IMR-90 (cell line): Measurements from ENCODE around the gene MAGEB3. TPM values are rescaled to one million over a fixed set of nuclear protein-coding genes. Genes with fewer than 3 reads are reported as not detected.

ENCODE experiments used
- ATAC-seq: fragments of 200-7000 bp; cut with Tn5 transposase; 2 replicates; pipeline ENCODE4 v1.9.1; 2020; ENCODE audit warnings: low read depth, mild to moderate bottlenecking, moderate library complexity
- BruUV-seq: library from RNA; stranded (reverse); fragments of 400-500 nt; replicated peaks from 2 replicates; lab custom pipeline; 2021; lab: Mats Ljungman, UMichigan
- CTCF ChIA-PET: fragments of 300-600 bp; formaldehyde crosslinking; extraction: SDS; loops from one replicate; lab custom pipeline; 2021; ENCODE audit warnings: antibody characterized with exemption; lab: Yijun Ruan, JAX
- POLR2A ChIA-PET: fragments of 300-600 bp; sonication (Branson Sonifier 250); formaldehyde crosslinking; loops from one replicate; lab custom pipeline; 2022; ENCODE audit warnings: antibody characterized with exemption; ENCODE audit not compliant: unreplicated experiment; lab: Charles Lee
- DNase-seq: peaks from one replicate; pipeline ENCODE4 v3.0.0; 2013
- H2AFZ ChIP-seq: replicated peaks from 2 replicates; pipeline ENCODE3; 2013; ENCODE audit warnings: low read length, mild to moderate bottlenecking; ENCODE audit not compliant: poor library complexity
- H2AK5ac ChIP-seq: 2 replicates; pipeline ENCODE4 v1.6.1; 2013; ENCODE audit warnings: low read depth, low read length, inconsistent platforms
- H2AK9ac ChIP-seq: replicated peaks from 2 replicates; pipeline ENCODE3; 2013; ENCODE audit warnings: mild to moderate bottlenecking, low read depth, low read length, moderate library complexity; ENCODE audit not compliant: poor library complexity
- H2BK120ac ChIP-seq: 2 replicates; pipeline ENCODE4 v1.6.1; 2013; ENCODE audit warnings: low read depth, low read length, inconsistent platforms
- H2BK15ac ChIP-seq: 3 replicates; pipeline ENCODE4 v1.6.1; 2013; ENCODE audit warnings: low read depth, low read length, inconsistent platforms
- H2BK20ac ChIP-seq: 2 replicates; pipeline ENCODE4 v1.6.1; 2013; ENCODE audit warnings: low read depth, mild to moderate bottlenecking, inconsistent platforms, low read length, moderate library complexity
- H2BK5ac ChIP-seq: 2 replicates; pipeline ENCODE4 v1.6.1; 2013; ENCODE audit warnings: mild to moderate bottlenecking, low read depth, low read length, inconsistent platforms; ENCODE audit not compliant: poor library complexity, severe bottlenecking
- H3K14ac ChIP-seq: replicated peaks from 2 replicates; pipeline ENCODE4 v1.6.1; 2013; ENCODE audit warnings: low read depth, low read length, inconsistent platforms
- H3K18ac ChIP-seq: 2 replicates; pipeline ENCODE4 v1.6.1; 2013; ENCODE audit warnings: low read depth, low read length, control low read depth
- H3K23ac ChIP-seq: 2 replicates; pipeline ENCODE4 v1.6.1; 2013; ENCODE audit warnings: low read depth, low read length, inconsistent platforms
- H3K27ac ChIP-seq: 2 replicates; pipeline ENCODE4 v1.5.1; 2013; ENCODE audit warnings: mild to moderate bottlenecking, control low read depth, low read length; ENCODE audit not compliant: insufficient read depth
- H3K27me3 ChIP-seq: 2 replicates; pipeline ENCODE4 v1.6.1; 2013; ENCODE audit warnings: low read length; ENCODE audit not compliant: control insufficient read depth, insufficient read depth
- H3K36me3 ChIP-seq: 2 replicates; pipeline ENCODE4 v1.6.1; 2013; ENCODE audit warnings: low read length, mixed read lengths; ENCODE audit not compliant: control insufficient read depth, insufficient read depth
- H3K4ac ChIP-seq: 2 replicates; pipeline ENCODE4 v1.6.1; 2013; ENCODE audit warnings: low read depth, low read length, inconsistent platforms
- H3K4me1 ChIP-seq: 2 replicates; pipeline ENCODE4 v1.6.1; 2013; ENCODE audit warnings: low read length, mixed read lengths; ENCODE audit not compliant: control insufficient read depth, insufficient read depth
- H3K4me2 ChIP-seq: 2 replicates; pipeline ENCODE4 v1.6.1; 2013; ENCODE audit warnings: low read depth, mild to moderate bottlenecking, control low read depth, low read length, moderate library complexity
- H3K4me3 ChIP-seq: 2 replicates; pipeline ENCODE4 v1.5.1; 2013; ENCODE audit warnings: low read depth, mild to moderate bottlenecking, control low read depth, low read length, moderate library complexity; ENCODE audit not compliant: insufficient read depth
- H3K56ac ChIP-seq: 2 replicates; pipeline ENCODE4 v1.6.1; 2013; ENCODE audit warnings: low read length, inconsistent platforms; ENCODE audit not compliant: insufficient read depth; ENCODE audit errors: extremely low read depth
- H3K79me1 ChIP-seq, 2 experiments: 2 replicates each; pipeline ENCODE4 v1.6.1; 2013; ENCODE audit warnings: low read length in 2 of 2, inconsistent platforms in 1 of 2, low read depth in 1 of 2
- H3K9ac ChIP-seq: 2 replicates; pipeline ENCODE4 v1.6.1; 2013; ENCODE audit warnings: low read depth, low read length, control low read depth
- H3K9me1 ChIP-seq: 2 replicates; pipeline ENCODE4 v1.6.1; 2013; ENCODE audit warnings: low read length, inconsistent platforms; ENCODE audit not compliant: insufficient read depth
- H3K9me3 ChIP-seq: 2 replicates; pipeline ENCODE4 v1.6.1; 2013; ENCODE audit warnings: low read length; ENCODE audit not compliant: control insufficient read depth, insufficient read depth
- H4K20me1 ChIP-seq: 2 replicates; pipeline ENCODE4 v1.6.1; 2013; ENCODE audit warnings: low read length, inconsistent platforms; ENCODE audit not compliant: insufficient read depth
- H4K5ac ChIP-seq: 2 replicates; pipeline ENCODE4 v1.6.1; 2013; ENCODE audit warnings: mild to moderate bottlenecking, low read depth, low read length, control low read depth
- H4K8ac ChIP-seq, 2 experiments: 2 replicates each; pipeline ENCODE4 v1.6.1; 2013; ENCODE audit warnings: low read depth in 2 of 2, low read length in 2 of 2, control low read depth in 1 of 2, inconsistent platforms in 1 of 2
- H4K91ac ChIP-seq: 2 replicates; pipeline ENCODE4 v1.6.1; 2013; ENCODE audit warnings: low read depth, low read length, inconsistent platforms; ENCODE audit not compliant: insufficient read depth
- BHLHE40 ChIP-seq: fragments of 150-350 bp; IDR thresholded peaks from 2 replicates; pipeline ENCODE4 v1.6.1; 2016; ENCODE audit warnings: mild to moderate bottlenecking, low read depth, low read length
- CTCF ChIP-seq: conservative IDR thresholded peaks from 2 replicates; pipeline ENCODE4 v1.5.1; 2012; ENCODE audit warnings: mild to moderate bottlenecking, low read depth, low read length, improper control_type of control experiment
- FOS ChIP-seq: fragments of 150-350 bp; IDR thresholded peaks from 2 replicates; pipeline ENCODE4 v1.6.1; 2016; ENCODE audit warnings: low read depth, low read length
- SMC3 ChIP-seq: fragments of 150-350 bp; IDR thresholded peaks from 2 replicates; pipeline ENCODE4 v1.6.1; 2016; ENCODE audit warnings: low read depth, mild to moderate bottlenecking, antibody characterized with exemption, low read length, moderate library complexity
- WGBS, 2 experiments: methylation state at CpG; one replicate each; pipeline versions ENCODE4 v1.1.5 to v1.1.7; 2013; ENCODE audit warnings: missing lambda C conversion rate in 2 of 2; ENCODE audit not compliant: insufficient read length in 1 of 2; ENCODE audit errors: extremely low coverage in 2 of 2; 5-methylcytosine and 5-hydroxymethylcytosine counted together
- dilution Hi-C: fragments of 300-500 bp; cut with HindIII; formaldehyde crosslinking; loops from one replicate; pipeline ENCODE4 v1.14.3; 2018; ENCODE audit warnings: low sequenced_read_pairs; ENCODE audit not compliant: unreplicated experiment
- in situ Hi-C: fragments of 300-500 bp; cut with MboI; formaldehyde crosslinking; loops from 3 replicates; pipeline ENCODE4 v1.14.3; 2019; ENCODE audit warnings: low sequenced_read_pairs, inconsistent platforms, mixed read lengths
- intact Hi-C: fragments of 100-400 bp; cut with micrococcal nuclease; formaldehyde crosslinking; loops from 2 replicates; pipeline ENCODE4 v1.10.0; 2022
- polyA plus RNA-seq, 3 experiments: library from polyadenylated mRNA; depleted of rRNA; stranded (reverse); fragments of >200 nt; gene quantifications; 2 replicates each; pipeline ENCODE4 v1.2.3, GENCODE V29; 2012; ENCODE audit warnings: low replicate concordance in 1 of 3
- total RNA-seq: library from RNA; depleted of rRNA; stranded (reverse); fragments of >200 nt; gene quantifications from 2 replicates; pipeline ENCODE4 v1.2.3, GENCODE V29; 2012

The MAGEB3 gene
- total and polyA plus RNA-seq, 2 of the 4 experiments (the other 2 are of a cell fraction): not detected

- Histone ChIP-seq H3K79me1 (no peaks in the 10 kb centered on the region), H3K27ac (no peak within 1 kb of the TSS), H3K18ac (no peak within 1 kb of the TSS), H2BK5ac (no peak within 1 kb of the TSS), H3K4me3 (no peak within 1 kb of the TSS), H2BK20ac (no peak within 1 kb of the TSS), H4K8ac (no peak within 1 kb of the TSS), H3K9me1 (no peaks in the 10 kb centered on the region), H3K9ac (no peak within 1 kb of the TSS), H3K4me2 (no peak within 1 kb of the TSS), H3K9me3 (no peaks in the 10 kb centered on the region), H4K20me1 (no peaks in the 10 kb centered on the region), H3K36me3 (no peaks in the 10 kb centered on the region), H2BK120ac (no peak within 1 kb of the TSS), H3K56ac (no peak within 1 kb of the TSS), H3K14ac (no peak within 1 kb of the TSS), H2BK15ac (no peak within 1 kb of the TSS), H4K5ac (no peak within 1 kb of the TSS), H2AFZ (no peak within 1 kb of the TSS), H4K91ac (no peak within 1 kb of the TSS), H2AK9ac (no peak within 1 kb of the TSS), H3K27me3 (peaks cover 2% of the 10 kb centered on the region), H3K23ac (no peak within 1 kb of the TSS), H3K4ac (no peak within 1 kb of the TSS), H2AK5ac (no peak within 1 kb of the TSS), H3K4me1 (no peaks in the 10 kb centered on the region)
- BruUV-seq: no TSS peak
- no CpG with 5 or more reads among the region's 10 CpGs for WGBS, 2 experiments
- ChIA-PET CTCF (no interaction called here), POLR2A (no interaction called here)
- DNase-seq: no peak
- TF ChIP-seq FOS: no peak
- TF ChIP-seq BHLHE40: no peak
- no peak for TF ChIP-seq CTCF
- no peak for TF ChIP-seq SMC3
- intact Hi-C loops (no loop called here), in situ Hi-C loops (no loop called here), dilution Hi-C loops (no loop called here)
- no peak for ATAC-seq
These were observed 11.4 kb downstream of the MAGEB3 start, which contains the start of gene MAGEB4 for GRCh38 chrX:30241724-30242415. Gene MAGEB4 (plus strand): TSS chrX:30242000. CDS start chrX:30242136, 136 bp downstream.
